Effector CD8-positive, alpha-beta T cell (primary cell): Measurements from ENCODE around the gene SVIL.
"Not testable (repeated sequence)": the region's sequence is repeated elsewhere in the genome, so short reads cannot be mapped to it uniquely, and the experiment has no call there.

Experiments
- DNase-seq: peaks from one replicate; lab custom pipeline; 2025; lab: John Stamatoyannopoulos, UW

Gene SVIL

DNA sequence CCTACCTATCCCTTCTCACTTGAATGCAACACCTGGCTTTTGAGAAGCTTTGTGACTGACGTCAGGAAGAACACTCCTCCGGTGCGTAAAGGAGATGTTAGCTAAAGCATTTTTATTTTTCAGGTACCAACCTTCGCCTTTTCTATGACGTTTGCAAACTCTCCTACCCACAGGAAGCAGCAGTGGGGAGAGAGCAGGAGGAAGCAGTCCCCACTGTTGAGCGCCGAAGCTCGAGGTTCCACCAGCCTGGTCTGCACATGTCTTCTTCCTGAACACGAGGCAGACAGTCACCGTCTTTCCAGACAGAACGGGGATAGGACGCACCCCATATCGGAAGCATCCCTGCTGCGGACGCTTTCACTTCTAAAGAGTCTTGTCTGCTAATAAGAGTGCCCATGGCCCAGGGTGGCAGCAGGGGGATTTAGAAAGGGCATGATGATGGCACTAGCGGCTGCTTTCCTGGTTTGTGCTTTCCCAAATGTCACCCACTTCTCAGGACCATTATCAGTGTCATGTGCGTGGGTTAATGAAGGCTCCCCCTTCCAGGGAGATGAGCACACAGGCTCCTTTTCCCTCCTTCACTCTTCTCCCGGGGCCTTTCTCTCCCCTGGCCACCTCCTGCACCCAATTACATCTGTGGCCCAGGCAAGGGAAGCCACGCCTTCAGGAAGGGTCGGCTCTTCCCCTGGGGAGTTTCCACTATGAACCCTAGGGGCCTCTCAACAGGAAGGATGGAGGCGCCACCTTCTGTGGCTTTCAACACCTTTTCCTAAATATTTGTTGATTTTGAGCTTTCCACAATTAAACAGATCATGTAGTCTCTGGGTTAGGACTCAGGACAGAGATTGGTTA, 147.5 kb downstream of the SVIL start:
- not testable (repeated sequence) for DNase-seq

DNA sequence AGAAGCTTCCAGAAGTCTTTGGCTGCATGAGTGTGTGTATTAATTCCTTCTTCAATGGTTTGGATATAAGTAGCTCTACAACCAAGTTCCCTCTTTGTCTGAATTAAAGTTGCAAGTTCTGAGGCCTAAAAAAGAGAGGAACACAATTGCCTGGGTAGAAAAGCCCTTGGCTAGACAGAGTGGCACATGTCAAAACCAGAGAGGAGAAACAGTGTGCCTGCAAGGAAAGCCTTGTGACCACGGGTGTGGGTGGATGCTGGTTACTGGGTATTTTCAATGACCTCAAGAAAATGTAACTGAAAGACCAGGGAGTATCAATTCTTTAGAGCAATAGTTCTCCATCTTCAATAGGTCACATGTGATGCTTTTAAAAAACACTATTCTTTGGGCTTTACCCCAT, 148.3 kb downstream of the SVIL start:
- DNase-seq = no peak

DNA sequence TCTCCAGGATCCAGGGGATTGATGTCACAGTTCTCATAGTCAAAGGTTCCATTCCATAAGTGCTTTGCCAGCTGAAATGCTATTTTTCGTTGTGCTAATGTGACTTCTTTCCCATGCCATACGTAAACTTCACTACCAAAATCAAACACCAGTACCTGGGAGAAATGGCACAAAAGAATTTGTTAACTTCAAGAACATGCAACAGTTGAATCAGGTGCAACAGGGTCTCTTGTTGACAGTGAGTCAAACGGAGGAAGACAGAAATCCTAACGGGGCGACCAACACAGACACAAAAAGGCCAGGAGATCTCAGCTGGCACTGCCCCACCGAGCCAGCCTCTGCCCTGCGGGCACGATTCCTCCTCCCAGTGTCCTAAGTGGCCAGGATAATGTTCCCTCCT, 150.1 kb downstream of the SVIL start:
- not testable (repeated sequence) for DNase-seq

DNA sequence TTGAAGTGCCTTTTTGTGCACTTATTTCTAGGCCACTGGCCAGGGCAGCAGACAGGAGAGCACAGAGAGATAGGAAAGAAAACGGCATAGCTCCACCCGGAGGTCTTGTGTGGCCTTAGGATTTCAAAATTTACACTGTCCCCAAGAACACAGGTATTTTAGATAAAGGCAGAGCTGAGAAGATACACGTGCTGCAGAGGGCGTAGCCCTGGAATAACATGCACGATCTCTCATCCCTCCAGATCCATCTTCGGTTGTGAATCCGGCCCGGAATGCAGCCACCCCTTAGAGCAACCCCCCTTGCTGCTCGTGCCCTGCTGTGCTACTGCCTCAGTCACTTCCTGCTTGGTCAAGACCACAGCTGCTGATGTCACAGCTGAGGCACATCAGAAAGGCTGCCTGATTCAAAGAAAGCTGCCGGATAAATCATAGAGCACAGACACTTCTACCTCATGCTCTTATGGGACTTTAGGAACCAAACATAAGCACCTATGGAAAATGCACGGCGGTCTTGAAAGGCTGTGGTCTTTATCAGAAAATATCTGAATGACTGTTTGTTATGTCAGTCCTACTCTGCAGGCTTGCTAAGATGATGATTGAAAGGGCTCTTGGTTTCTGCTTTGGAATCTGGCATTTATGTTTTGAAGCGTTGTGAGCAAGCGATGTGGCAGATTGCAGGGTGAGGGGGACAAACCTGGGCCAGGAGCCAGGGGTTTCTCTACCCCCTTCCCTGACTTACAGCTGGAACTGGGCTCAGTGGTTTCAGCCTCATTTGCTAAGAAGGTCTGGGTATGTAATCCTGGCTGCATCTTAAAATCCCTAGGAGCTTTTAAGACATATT, 152.0 kb downstream of the SVIL start:
- no peak for DNase-seq

DNA sequence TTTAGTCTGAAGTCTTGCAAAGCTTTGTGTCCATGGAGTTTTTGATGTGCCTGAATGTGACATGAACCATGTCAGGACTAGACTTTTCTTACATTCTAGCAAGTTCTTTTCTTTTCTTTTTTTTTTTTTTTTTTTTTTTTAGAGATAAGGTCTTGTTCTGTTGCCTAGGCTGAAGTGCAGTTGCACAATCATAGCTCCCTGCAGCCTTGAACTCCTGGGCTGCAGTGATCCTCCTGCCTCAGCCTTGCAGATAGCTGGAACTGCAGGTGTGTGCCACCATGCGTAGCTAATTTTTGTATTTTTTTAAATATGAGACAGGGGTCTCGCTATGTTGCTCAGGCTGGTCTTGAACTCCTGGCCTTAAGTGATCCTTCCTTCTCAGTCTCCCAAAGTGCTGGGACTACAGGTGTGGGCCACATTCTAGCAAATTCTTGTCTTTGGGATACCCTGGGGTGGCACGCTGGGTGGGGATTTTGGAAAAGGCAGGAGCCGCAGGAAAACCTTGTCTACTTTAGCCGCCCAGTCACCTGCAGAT, 152.8 kb downstream of the SVIL start:
- no peak for DNase-seq

DNA sequence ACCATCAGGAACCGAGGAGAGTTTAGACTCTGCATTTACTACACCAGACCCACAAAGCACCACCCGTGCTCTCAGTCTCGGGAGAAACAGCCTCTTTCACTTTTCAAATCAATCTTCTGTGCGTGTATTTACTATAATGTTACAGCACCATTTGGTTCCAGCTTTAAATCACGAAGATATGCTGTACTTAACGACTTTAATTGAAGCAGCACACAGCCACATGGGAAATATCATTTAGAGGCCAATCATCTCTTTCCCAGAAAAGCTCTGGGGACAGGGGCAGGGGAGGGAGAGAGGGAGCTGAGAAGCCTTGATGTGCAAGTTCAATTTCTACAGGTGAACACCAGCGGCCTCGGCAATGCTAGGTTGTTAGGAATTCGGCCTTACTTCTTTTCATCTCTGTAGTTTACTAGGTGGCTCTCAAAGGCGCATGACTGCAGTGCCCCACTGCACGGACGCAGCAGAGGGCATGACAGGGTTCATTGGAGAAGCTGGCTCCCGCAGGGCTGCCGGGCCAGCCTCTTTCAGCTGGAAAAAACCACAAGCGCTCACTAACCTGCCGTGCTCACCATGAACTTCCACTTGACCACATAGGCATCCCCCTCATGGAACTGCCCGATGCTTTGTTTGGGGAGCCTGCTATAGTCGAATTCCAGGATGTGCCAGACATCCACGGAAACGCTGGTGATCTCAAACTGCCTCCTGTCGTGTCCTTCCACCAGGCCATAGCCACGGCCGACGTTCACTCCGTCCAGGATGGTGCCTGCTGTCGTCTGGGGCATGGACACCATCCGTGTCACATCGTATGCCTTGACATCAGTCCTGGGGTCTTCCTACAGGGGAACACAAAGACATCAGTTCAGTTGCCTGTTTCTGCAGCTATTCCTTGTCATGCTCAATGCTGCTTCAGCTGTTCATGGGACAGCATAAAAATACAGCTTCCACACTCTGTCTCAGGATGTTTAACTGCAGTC, 154.5 kb downstream of the SVIL start:
- no peak for DNase-seq

DNA sequence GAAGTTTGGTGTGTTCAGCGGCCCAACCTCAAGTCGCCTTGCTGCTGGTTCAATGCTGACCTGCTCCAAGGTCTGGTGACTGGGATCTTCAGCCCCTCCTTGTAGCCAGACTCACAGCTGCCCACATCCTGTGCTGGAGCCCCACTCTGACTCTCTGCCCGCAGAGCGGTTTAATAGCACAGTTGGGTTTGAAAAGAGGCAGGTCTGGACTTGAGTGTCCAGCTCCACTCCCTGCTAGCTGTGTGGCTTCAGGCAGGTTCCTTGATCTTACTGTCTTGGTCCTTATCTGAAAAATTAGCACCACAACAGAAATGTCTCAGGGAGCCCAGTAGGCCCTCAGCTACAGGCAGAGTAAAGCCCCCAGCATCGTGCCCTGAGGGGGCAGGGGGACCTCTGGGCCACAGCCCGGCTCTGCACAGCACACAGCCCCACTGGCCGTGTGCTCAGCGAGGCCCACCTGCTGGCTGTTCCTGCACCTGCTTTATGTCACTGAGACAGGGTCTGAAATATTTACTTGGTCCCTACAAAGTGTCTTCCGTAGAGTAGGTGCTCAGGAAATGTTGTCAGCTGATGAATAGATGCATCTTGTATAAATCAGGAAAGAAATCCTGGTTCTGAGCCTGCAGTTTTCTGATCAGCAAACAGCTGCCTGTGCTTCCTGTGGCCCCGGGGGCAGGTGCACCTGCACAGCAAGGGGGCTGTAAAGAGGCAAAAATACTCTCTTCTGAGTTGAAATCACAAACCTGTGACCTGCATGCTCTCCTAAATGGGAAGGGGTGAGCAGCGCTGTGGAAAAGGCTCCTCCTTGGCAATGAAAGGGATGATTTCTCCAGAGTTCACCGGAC, 155.5 kb downstream of the SVIL start:
- DNase-seq = no peak

DNA sequence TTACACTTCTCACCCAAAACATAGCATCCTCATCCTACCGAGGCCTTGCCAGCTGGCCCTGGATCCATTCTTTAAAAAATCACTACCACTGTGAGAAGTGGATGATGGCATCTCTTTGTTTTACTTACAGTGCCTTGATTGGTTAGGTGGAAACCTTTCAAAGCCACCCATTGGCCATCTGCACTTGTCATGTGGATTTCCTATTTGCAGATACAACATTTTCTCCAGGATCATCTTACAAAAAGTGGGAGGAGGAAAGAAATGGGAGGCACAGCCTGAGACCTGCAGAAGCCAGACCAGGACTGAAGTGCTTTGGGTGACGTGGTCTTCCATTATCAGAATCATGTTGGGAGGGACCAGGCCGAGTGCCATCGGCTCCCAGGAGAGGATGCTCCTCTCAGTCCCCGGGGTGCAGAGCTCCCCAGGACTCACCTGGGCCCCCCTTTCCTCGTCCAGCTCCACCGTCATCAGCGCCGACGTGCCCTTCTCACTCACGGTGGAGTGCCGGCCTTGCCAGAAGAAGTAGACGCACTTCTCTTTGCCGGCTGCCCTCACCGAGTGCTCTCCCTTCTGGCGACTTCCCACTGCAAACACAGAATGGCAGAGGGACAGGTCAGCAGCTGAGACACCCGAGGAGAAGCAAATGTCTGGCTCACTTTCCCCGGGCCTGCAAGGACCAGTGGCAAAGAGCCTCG, 161.2 kb downstream of the SVIL start:
- no peak for DNase-seq

DNA sequence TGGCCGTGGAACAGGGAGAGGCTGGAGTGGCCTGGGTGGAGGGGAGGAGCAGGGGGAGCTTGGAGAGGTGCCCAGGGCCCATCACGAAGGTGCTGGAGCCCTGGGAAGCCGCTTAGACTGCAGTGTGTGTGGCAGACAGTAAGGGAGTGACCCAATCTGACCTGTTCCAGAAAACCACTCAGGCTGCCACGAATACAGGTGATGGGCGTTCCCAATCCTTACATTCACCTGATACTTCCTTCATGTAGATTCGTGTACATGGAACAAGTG, 161.7 kb downstream of the SVIL start:
- DNase-seq = no peak

DNA sequence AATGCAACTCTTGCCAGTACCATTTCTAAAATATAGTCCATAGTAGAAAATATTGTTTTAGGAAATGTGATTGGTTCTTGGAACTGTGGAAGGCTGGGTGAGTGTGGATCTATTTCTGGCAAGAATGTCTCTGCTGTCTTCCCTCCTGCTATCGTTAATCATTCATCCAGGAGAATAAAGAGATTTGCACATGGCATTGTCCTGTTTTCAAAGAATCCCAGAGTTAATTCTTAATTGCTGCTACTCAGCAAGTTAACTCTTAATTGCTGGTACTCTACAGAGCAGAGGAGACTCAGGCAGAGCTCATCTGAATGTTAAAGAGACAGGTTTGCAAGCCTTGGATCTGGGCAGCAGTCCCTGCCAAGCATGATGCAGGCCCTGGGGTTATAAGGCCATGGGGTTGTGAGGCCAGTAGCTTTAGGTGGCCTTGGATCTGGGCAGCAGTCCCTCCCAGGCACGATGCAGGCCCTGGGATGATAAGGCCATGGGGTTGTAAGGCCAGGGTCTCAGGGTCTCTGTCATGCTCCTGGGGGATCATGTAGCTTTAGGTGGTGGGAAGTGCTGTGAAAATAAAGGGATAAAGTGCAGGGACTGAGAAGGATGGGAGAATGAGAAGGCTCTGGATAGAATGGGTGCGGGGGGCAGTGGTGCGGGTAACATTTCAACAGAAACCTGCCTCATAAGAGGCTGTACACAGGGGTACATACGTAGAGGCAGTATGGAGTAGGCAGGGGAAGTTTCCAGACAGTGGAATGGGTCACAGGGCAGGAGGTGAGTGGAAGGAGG, 162.3 kb downstream of the SVIL start:
- DNase-seq = no peak

DNA sequence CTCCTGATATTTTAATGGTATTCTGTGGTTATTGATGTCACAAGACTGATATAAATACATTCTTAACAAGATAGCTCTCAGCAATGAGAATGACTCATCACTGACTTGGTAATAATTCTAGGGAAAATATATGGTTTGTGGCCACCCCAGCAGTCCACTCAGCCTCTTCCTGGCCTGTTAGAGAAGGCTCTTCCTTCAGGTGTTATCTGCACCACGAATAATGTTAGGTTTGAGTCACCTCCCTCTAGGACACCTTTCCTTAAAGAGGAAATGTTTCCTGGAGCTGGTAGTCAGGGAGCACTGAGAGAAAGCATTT, 163.3 kb downstream of the SVIL start:
- DNase-seq = no peak

DNA sequence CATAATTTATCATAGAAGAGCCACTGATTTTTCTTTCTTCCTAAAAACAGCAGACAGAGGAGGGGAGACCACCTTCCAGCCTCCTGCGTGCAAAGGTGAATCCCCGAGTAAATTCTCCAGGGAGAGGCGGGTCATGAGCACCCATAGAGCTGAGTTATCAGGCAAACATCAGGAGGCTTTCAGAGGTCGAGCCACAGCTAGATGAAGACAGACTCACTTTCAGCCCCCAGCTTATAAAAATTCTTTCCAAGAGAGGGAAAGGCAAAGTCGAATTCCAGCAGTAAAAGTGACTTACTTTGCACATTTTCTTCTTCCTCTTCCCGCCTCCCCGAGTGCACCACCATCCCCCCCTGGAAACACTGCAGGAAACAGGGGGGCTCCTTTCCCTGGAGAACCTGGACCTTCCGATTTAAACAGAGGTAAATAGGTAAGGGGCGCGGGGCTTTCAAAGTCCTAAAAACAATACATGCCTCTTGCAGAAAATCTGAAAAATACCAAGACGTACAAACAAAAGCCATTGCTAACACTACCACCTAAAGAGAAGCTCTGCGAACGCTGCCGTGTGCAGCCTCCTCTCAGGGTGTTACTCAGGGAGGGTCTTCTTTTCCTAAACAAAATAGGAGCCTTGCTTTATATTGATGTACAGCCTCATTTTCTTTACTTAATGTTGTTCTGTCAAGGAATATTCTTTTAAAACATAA, 163.8 kb downstream of the SVIL start:
- DNase-seq = no peak

DNA sequence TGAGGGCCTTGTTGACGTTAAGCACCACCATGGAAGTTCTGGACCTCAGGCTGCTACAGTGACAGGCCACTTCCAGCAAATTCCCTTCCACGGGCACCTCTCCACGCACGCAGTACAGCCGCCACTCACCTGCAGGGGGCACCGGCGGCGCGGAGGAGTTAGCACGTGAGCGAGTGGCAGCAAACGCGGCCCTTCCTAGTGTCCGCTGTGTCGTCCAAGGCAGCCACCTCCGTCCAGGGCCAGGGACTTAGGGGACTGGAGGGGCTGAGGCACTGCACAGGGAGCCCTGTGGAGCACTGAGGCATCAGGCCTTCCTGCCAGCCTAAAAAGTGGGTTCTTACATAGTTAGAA, 164.4 kb downstream of the SVIL start:
- DNase-seq = no peak

DNA sequence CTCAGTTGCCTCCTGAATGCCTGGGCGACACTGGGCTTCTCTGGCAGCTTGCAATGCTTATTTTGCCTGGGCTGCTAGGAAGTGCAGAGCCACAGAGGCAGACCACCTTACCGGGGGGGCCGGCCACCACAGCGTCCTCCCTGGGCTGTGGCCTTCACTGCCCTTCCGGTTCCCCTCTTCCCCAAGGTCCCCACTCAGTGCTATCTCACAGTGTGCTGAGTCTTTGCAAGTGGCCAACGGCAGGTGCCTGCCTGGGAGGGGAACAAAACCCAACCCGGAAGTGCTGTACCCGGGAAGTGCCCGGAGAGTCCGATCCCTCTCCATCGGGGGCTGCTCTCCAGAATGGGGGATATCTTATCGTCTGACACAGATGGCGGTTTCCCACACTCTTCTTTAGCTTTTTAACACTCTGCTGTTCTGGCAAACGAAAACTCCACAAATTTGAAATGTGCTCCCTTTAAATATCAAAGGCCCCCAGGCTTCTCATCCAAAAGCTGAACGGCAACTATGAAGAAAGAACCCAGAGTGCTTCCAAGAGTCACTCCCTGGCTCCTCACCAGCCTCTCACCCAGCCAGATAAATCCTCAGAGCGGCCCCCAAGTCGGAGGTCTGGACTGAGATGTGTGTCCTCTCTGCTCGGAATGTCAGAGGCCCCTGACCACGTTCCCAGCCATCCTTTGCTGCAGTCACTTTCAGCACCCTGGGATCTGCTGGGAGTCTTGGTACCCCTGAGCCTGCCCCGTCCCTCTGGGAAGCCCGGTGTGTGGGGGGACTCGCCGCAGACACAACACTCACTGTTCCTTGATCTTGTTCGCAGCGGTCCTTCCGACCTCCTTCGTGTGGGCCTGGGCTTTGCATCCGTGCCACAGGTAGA, 165.1 kb downstream of the SVIL start:
- DNase-seq = no peak

DNA sequence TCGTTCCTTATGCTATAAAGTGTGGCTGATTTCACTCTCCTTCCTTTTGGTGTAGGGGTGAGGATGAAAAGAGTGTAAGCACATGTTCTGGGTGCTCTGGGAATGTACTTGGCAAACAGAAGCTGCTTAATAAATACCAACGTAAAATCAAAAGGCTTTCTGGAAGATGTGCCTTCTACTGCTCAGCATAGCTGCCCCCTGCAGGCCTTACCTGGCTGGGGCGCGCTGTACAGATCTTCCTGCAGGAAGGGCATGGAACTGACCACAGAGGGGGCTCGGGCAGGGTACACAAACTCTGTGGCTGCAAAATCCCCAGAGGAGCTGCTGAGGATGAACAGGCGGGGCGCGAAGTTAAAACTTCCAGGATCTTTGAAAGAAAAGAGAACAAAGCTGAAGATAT, 169.4 kb downstream of the SVIL start:
- DNase-seq = no peak

DNA sequence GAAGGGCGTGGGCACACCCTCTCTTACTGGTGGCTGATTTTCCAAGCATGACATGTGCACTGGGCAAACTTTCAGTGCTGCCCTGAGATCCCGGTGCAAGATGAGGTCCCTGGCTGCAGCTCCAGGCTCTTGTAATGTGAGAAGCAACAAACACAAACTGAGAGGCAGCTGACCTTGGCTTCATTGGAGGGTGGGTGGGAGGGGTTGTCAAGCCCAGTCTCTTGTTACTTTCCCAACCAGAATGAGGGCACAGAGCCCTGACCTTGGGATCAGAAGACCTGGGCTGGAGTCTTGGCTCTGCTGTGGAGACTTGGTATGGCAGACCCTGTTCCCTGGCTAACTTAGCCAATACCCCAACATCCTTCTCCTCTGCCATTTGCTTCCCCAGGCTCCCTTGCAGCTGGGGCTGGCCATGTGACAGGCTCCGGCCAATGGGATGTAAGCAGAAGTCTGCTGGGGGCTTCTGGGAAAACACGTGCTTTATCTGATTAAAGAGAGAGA, 170.1 kb downstream of the SVIL start:
- DNase-seq = not testable (repeated sequence)

DNA sequence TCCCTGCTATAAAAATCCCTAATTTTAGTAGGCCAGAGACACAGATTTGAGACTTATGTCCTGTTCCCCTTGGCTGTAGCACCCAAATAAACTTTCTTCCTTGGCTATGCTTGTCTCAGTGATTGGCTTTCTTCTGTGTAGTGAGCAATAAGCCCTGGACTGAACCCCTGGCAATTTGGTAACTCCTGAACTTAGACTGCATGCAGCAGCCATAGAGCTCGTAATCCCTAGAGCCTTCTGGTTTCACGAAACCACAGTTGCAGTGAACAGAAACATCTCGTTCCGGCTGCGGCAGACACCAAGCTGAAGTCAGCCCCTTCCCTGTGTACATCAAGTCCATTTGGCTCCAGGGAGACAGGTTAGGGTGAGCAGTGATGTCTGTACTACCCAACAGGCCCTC, 173.7 kb downstream of the SVIL start:
- no peak for DNase-seq

DNA sequence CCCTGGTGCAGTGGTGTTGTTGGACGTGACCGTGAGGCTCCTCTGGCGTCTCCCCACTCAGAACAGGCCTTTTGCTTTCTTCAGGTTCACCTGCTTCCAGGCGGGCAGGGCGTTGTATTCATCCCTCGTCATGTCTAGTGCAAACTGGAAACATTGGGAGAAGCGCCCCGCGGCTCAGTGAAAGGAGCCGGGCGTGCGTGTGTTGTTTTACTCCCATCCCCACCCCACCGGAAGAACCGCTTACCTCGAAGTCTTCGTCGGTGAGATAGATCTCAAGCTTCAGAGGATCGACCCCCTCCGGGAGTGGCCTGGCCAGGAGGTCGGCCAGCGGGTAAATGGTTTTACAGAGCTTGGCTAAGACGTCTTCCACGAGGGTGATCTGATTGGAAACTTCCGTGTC, 176.6 kb downstream of the SVIL start:
- DNase-seq = not testable (repeated sequence)
